HG03342 (cell line): Measurements from ENCODE around the gene PLD3.
"Not testable (repeated sequence)": the region's sequence is repeated elsewhere in the genome, so short reads cannot be mapped to it uniquely, and the experiment has no call there.

Experiments
- ATAC-seq: cut with Tn5 transposase; IDR thresholded peaks from one replicate; pipeline ENCODE4 v1.9.1; 2021; ENCODE audit warnings: mild to moderate bottlenecking, moderate library complexity; ENCODE audit not compliant: unreplicated experiment

Gene PLD3

DNA sequence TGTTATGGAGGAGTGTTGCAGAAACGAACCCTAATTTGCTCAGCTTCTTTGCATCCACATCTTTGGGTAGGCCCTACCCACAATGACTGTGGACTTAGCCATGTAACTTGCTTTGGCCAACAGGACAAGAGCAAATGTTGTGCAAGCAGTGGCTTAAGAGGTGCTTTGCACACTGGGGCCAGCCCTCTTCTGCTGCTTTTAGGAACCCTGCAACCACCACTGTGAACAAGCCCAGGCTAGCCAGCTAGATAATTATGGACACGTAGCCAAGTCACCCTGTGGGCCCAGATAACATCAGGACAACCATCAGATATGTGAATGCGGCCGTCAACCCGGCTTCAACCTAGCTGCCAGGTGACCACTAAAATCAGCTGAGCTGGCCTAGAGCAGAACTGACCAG, 17.4 kb upstream of the PLD3 start:
- ATAC-seq = no peak

DNA sequence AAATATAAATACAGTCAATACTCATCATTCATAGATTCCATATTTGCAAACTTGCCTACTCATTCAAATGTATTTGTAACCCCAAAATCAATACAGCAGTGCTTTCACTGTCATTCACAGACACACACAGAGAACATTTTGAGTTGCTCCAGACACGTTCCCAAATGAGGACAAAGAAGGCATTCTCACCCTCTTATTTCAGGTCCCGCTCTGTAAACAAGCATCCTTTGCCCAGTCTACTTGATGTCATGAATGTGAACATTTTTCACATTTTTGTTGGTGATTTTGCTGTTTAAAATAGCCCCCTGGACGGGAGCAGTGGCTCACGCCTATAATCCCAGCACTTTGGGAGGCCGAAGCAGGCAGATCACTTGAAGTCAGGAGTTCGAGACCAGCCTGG, 15.8 kb upstream of the PLD3 start:
- no peak for ATAC-seq

DNA sequence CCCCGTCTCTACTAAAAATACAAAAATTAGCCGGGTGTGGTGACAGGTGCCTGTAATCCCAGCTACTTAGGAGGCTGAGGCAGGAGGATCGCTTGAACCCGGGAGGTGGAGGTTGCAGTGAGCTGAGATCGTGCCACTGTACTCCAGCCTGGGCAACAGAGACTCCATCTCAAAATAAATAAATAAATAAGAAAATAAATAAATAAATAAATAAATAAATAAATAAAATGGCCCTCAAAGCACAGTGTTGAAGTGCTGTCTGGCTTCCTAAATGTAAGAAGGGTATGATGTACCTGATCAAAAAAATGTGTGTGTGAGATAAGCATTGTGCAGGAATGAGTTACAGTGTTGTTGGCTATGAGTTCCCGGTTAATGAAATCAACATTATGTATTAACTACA, 15.4 kb upstream of the PLD3 start:
- ATAC-seq = not testable (repeated sequence)

DNA sequence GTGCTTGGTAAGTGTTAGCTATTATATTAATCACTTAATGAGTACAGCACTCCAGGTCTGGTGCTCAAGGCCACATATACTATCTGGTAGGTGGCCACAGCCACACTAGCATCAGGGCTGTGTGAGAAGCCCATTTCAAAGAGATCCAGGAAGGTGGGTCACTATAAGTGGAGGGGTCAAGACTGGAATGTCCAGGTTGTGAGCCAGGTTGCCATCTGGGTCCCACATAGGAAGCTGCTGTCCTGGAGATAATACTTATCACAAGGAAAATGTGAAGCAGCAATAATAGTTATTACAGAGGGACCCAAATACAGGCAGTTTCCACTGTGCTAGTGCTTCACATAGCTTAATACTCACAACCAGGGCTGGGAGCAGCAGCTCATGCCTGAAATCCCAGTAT, 13.4 kb upstream of the PLD3 start:
- ATAC-seq = no peak

DNA sequence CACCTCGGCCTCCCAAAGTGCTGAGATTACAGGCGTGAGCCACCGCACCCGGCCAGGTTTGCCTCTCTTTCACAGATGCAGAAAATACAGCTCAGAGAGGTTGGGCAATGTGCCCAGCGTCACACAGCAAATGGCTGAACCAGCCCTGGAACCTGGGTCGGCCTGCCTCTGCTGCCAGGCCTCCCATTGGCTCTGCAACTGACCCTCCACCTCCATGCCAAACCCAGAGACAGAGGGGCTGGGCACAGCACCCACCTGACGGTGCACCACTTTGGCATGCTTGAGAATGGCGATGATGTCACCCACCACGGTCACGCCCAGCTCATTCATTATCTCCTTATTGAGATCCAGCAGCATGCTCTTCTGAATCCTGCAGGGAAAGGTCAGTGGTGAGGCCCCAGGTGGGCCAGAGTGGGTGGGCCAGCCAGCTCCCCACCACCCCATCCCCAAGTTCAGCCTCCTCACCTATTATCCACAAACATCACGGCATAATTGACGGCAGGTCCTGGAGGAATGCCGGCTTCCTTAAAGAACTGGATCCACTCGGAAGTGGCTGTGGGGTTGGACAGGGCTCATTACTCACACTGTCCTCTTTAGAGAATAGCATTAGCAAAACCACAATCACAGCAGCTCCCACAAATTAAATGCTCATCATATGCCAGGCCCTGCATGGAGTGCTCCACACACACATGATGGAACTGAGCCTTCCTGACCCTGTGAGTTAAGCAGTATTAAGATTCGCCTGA, 12.5 kb upstream of the PLD3 start:
- ATAC-seq = no peak

DNA sequence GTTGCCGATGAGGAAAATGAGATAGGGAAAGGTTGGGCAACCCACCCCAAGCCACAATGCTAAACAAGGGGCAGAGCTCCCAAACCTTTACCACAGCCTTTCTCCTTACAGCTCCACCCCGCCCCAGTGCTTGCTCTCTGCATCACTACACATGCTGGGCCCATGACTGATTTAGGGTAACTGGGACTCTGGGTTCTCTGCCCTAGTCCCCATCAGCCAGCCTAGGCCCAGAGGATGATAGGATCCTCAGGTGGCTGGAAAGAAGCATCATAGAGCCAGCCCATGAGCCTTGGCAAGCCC, 11.9 kb upstream of the PLD3 start:
- ATAC-seq = no peak

DNA sequence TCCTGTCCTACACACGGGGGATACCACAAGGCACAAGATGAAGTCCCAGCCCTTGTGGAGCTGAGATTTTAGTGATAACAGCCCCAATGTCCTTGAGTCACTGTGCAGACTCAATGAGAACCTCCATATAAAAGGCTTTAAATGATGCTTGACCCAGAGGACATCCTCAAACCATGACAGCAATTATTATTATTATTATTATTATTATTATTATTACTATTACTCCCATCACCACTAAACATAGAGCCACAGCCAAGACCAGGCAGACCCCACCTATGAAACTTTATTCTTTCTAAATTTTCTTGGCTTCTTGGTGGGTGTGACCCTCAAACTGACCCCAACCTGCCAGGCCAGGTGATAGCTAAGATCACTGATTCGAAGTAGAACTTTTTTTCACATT, 11.4 kb upstream of the PLD3 start:
- ATAC-seq = no peak

DNA sequence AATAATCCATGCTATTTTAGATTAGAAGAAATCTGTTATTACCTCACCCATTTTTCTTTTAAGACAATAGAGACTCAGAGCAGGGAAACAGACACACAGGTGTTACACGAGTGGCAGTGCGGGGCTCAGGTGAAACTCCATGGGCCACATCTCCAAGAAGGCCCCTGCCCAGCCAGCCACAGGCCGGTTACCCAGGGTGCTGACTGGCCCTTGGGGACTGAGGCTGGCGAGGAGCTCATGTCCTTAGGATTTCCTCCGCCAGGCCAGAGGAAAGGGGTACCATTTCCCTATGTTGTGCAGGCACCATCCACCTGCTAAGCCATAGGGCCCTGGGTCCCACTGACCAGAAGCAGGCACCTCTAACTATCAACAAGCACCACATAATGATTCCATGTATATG, 10.9 kb upstream of the PLD3 start:
- no peak for ATAC-seq

DNA sequence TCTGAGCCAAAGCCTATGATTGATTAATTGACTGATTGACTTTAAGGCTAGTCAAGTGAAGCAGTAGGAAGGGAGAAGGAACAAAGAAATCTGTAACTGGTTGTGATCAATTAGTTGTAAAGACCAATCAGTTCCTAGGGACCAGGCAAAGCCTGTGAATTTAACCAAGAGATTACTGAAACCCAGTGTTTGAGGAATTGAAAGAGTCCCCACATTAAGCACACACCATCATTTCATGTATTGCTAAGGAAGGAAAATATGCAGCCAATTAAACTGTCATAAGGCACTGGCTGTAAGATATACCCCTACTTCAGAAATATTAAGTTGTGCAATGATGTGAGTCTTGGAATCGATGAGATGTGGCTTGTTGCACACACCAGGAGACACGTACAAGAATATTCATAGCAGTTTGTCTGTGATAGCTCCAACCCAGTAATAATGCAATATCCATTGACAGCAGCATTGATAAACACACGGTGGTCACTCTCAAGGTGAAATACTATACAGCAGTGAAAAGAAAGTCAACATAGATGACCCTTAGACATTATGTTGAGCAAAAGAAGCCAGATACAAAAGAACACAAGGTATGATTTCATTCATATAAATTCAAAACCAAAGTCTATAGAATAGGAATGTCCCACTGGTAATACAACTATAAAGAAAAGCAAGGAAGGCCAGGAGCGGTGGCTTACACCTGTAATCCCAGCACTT, 9.3 kb upstream of the PLD3 start:
- no peak for ATAC-seq

DNA sequence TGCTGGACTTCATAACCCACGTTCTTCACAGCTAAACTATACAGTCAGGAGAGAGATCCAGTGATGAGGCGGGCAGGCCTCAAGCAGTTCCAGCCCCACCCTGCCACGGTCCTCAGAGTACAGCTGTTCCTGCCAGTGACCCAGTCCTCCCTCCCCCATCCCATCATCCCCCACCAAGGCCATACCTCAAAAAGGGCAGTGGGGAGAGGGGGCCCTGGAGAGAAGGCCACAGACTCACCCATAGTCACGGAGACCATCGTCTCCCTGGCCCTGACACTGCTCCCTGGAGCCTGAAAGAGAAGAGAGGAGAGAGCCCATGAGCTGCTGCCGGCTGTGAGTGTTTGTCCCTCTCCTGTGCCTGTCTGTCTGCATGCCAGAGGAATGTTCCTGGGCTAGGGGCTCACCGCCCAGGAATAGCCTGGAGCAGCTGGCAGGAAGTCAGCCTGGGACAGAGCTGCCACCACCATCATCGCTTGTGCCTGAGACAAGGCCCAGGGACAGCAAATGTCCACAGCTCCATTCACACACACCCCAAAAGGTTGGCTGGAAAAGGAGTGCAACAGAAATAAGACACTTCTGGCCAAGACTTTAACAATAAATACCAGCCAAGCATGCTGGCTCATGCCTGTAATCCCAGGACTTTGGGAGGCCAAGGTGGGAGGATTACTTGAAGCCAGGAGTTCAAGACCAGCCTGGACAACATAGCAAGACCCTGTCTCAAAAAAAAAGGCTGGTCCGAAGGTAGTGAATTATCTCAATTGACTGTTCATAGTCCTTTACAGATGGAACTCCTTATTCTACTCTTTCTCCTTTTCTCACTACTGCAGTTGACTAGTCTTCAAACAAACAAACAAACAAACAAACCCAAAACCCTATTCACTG, 6.7 kb upstream of the PLD3 start:
- ATAC-seq = no peak

DNA sequence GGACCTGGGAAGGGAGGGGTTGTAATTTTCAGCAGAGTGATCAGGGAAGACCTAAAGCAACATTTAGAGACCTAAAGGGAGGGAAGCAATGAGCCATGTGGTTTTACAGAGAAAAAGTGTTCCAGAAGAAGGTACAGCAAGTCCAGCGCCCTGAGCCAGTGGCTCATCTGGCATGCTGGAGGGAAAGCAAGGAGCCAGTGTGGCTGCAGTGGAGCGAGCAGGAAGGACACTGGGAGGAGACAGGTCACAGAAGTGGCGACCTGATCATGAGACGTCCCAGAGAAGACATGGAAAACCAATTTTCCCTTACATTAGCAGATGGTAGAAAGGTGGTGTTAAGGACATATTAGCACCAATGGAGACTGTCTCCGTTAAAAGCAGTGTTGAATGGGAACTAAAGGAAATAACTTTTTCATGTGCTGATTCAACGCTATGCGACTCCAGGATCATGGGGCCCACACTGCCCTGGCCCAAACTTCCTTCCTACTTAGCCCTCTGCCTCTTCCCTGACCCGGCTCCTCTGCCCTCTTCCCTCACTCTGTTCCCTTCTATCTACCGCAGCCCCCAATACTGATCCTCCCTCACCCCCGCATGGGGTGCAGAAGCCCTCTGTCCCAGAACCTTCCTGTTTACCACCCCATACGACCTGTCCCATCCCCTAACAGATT, 5.7 kb upstream of the PLD3 start:
- ATAC-seq = no peak

DNA sequence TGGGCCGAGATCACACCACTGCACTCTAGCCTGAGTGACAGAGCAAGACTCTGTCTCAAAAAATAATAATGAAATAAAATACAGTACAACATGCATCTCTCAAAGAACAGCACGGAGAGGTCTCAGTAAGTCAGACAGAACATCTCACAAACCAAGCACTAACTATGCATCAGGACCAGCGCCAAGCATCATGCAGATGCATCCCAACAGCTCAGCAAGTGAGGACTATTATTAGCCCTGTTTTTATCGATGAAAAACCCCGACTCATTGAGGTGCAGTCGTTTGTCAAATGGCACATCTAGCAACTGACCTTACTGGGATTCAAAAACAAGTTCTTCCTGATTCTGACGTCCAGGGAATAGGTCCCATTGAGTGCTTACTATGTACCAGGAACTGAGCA, 4.1 kb upstream of the PLD3 start:
- ATAC-seq = no peak

DNA sequence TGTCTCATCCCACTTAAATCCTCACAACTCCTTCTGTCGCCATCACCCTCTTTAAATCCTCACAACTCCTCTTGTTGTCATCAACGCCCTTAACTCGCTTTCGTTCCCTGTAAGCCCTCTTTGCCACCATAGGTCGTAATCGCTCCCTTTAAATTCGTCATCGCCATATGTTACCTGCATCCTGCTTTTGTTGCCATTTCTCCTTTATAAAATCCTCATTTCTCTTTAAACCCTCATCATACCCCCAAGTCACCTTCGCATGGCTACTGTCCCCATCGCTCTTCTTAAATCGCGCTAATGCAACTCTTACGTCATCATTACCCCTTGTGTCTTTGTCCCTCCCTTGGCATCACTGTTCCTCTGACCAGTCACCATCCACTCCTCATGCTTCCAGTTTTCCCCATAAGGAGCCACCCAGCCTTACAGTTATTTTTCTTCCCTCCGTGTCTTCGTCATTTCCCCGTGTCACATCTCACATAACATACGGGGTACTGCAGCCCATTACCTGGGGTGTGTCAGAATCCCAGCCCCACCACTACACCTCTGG, 539 bp downstream of the PLD3 start:
- ATAC-seq = no peak

DNA sequence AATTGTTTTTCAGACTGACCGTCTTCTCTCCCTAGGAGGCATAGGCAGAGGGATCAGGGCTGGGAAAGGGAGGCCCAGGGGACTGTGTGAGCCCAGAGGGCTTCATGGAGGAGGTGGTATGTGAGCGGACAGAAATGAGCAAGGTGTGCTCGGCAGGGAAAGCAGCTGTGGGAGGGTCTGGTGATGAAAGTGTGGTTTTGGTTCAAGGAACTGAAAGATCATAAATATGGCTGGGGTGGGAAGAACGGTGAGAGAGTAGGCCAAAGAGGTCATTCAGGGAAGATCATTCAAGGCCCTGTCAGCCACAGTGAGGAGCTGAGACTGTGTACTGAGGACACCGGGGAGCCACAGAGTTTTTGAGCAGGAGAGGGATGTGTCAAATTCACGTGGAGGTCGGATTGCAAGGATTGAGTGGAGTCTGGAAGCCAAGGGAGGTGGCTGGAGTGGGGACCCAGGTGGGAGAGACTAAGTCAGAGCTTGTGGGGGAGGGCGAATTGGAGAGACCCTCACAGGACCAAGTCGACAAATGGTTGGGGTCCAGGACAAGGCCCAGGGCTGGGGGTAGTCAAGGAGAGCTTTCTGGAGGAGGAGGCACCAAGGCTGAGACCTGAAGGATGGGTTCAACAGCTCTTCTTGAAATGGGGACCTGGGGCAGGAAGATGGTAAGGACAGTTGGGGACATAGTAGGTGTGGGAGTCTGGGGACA, 7.6 kb downstream of the PLD3 start:
- no peak for ATAC-seq

DNA sequence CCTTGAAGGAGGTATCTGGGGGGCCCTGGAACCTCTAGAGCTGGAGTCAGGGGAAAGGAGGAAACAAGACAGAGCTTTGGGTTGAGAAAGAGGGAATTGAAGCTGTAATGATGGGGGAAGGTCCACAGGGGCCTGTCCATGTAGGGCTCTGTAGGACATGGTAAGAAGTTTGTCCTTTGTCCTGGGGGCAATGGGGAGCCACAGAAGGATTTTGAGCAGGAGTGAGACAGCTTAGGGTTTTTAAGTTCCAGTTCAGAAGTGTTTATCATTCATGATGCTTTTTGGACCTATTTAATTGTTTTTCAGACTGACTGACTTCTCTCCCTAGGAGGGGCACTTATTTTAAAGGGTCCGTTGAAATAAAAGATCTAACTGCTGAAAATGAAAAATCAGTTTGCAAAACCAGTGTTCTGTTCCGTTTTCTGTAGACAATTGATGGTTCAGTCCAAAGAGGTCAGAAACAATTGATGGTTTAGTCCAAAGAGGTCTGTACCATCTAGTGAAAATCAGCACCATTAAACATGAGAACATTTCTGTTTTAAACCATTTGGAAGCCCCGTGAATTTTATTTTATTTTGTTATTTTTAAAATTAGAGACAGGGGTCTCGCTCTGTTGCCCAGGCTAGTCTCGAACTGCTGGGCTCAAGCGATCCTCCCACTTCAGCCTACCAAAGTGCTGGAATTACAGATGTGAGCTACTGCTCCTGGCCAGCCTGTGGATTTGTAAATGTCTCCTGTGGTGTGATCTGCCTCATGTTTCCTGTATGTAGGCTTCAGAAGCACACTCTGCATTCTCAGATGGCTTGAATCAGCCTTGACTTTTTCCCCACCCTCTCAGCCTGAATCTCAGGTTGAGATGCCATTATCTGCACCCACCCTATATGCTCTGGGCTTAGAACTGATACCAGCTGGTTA, 8.4 kb downstream of the PLD3 start:
- ATAC-seq = no peak

DNA sequence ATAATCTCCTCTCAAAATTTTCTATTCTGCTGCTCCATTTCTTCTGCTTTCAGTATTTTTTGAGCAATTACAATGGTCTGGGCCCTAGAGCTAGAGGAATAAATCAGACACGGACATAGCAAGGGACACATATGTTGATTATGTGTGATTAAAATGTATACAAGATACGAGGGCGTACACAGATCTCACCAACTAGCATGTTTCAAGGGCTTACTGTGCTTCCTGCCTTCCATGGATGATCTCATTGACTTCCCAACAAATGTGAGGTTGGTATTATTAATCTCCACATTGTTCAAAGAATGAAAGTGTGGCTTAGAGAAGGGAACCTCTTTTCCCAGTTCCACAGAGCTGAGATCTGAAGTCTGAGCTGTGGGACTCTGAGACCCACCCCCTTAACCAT, 9.1 kb downstream of the PLD3 start:
- ATAC-seq = no peak

DNA sequence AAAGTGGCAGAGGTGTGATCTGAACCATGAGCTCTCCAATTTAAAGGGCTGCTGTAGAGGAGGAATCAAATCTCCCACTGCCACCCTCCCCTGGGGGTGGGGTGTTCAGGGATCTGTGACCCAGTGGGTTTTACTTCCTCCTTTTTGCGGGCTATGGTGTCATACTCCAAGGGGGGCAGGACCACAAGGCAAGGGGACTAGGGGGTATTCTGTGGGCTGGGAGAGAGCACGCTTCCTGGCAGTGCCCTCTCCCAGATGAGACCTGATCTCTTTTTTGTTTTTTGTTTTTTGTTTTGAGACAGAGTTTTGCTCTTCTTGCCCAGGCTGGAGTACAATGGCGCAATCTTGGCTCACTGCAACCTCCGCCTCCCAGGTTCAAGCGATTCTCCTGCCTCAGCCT, 10.3 kb downstream of the PLD3 start:
- ATAC-seq = no peak

DNA sequence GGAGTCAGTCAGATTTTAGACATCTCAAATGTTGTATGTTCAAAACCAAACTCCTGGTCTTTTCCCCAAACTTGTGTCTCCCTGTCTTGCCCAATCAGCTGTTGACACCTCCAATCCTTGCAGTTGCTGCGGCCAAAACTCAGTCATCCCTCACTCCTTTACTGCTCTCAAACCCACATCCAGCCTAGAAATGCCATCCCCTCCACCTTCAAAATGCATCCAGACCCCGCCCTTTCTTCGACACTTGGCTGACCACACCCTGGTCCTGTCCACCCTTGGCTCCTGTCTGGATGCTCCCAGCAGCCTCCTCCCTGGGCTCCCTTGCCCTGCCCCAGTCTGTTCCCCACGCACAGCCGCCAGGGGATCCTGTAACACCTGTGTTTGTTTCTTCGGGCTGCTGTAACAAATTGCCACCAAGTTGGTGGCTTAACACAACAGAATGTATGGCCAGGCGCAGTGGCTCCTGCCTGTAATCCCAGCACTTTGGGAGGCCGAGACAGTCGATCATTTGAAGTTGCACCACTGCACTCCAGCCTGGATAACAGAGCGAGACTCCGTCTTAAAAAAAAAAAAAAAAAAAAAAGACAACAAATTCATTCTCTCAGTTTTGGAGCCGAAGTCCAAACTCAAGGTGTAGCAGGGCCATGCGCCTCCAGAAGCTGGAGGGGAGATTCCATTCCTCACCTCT, 11.7 kb downstream of the PLD3 start:
- ATAC-seq = no peak

DNA sequence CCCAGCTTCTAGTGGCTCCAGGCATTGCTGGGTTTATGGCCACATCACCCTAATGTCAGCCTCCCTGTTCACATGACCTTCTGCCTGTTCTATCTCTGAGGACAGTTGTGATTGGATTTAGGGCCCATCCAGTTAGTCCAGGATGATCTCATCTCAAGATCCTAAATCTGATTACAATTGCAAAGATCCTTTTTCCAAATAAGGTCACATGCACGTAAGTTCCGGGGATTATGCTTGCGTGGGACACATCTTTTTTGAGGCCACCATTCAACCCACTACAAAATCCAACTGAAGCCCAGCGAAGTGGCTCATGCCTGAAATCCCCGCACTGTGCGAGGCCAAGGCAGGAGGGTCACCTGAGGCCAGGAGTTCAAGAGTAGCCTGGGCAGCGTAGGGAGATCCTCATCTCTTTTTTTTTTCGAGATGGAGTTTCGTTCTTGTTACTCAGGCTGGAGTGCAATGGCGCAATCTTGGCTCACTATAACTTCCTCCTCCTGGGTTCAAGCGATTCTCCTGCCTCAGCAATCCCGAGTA, 12.3 kb downstream of the PLD3 start:
- ATAC-seq = no peak
